ENCODE data around the gene C3orf49.

Gene C3orf49

DNA sequence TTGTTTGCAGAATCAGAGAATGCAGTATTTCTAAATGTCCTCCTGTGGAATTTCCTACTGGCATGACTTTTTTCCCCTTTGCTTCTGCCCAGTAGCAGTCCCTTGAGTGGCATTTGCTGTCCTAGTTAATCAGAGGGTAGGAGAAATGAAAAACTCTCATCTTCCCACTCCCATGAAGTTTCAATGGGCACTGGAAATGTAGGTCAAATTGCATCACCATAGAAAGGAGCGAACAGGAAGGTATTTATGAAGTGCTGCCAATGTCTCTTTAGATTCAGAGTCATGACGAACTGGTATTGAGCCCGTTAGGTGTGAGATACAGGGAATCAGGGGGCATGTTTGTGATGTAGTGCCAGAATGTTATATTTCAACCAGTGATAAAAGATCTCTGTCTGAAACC, 67.8 kb downstream of the C3orf49 start:
- DNase-seq (ENCODE audit: low read depth in 2 of 2) = no peak

DNA sequence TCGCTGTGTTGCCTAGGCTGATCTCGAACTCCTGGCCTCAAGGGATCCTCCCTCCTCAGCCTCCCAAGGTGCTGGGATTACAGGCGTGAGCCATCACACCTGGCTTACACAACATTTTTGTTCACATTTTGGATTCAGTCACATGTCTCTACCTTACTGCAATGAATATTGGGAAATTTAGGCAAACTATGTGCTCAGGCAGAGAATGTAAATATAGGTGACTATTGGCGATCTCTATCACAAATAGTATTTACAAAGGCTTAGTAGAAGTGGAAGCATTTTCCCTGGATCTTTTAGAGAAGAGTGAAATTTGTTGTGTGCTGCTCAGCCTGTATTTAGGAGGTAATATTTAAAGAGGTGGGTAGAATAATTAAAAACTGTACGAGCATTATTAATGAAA, 72.4 kb downstream of the C3orf49 start:
- DNase-seq (ENCODE audit: low read depth in 2 of 2) = no peak

DNA sequence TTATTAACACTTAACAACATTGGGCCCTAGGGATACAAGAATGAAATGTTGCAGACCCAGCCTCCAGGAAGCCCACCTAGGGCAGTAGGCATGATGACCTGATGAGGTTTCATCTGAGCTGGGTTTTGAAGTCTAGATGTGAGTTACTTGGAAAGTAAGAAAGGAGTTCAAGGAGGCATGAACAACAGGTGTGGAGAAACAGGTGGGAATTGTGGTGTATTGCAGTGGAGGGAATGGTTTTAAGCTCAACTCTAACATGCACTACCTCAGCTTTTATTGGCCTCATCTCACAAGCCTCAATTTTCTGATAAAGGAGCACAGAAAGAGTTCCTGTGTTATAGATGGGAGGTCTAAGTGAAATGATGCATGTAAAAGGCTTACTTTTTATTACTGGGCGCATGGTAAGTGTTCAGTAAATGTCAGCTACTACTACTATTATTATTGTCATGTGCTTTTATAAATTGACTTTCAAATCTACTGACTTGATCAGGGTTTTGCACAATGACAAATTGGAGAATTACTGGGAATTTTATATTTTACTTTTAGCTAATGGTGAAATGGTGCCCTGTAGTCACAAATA, 73.8 kb downstream of the C3orf49 start:
- no peak for DNase-seq (ENCODE audit: low read depth in 2 of 2)

DNA sequence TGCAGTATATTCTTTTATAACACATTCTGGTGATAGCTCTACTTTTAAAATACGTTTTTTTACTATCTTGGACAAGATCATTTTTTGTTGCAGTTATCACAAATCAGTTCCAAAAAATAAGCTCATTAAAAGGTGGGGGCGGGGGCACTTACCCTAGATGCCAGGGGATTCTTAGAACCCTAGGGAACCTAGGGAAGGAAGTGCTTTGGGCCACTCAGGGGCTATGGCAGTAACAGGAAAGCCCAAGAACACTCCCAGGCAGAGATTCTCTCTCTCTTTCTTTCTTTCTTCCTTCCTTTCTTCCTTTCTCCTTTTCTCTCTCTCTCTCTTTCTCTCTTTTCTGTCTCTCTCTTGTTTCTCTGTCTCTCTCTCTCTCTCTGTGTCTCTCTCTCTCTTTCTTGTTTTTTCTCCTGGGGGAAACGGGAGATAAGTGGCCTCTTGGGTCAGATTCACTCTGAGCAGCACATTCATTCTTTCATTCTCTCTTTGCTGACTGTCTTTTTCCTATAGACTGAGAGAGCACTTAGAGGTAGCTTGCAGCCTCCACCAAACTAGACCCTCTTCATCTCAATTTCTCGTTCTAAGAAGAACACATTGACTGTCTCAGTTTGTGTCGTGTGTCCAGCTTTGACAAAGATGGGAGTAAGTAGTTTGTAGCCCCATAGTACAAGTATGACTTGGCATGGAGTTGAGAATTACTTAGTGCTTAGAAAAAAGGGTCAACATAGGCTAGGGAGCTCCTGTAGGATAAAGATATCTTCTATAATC, 76.5 kb downstream of the C3orf49 start:
- DNase-seq (ENCODE audit: low read depth in 2 of 2) = no peak

DNA sequence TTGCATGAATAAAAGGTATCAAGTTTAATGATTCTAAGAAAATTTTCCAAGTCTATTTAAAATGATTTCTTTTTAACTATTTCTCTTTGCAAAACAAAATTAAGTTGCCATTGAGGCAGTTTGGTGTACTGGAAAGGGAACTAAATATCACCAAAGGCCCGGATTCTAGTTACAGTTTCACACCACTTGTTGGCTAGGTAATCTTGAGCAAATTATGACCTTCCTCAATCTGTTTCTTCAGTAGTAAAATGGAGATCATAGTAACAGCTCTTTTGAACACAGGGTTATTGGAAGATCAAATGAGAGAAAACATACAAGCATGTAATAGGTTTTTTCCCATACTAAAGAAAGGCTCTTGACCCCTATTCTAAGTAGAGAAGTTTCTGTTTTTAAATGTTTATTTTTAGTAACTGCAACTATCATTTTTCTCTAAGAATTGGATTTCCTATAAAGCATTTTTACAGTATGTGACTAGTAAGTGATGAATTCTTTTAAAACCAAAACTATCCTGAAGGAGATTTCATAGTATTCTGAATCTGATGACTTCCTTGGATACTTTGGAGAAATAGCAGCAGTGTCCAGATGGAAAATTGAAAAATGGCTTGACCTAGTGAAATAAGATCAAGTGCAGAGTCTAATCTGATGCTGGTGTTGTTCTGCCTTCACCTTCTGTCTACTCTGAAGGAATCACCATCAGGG, 77.4 kb downstream of the C3orf49 start:
- no peak for DNase-seq (ENCODE audit: low read depth in 2 of 2)
